NCI-H1694 (cell line): ENCODE measurements around the gene ARHGAP31.

ENCODE experiments used
- DNase-seq: peaks from one replicate; lab custom pipeline; 2025; lab: John Stamatoyannopoulos, UW

The ARHGAP31 gene

GRCh38 chr3:119443179-119443578 lies 149.0 kb downstream of the ARHGAP31 start:
- DNase-seq, result no peak

- no peak for DNase-seq
Measured at GRCh38 chr3:119444590-119444989, 150.4 kb downstream of the ARHGAP31 start.

GRCh38 chr3:119453822-119454221 lies 159.6 kb downstream of the ARHGAP31 start:
- no peak for DNase-seq

GRCh38 chr3:119456469-119456868 lies 162.3 kb downstream of the ARHGAP31 start:
- DNase-seq, result no peak

DNA sequence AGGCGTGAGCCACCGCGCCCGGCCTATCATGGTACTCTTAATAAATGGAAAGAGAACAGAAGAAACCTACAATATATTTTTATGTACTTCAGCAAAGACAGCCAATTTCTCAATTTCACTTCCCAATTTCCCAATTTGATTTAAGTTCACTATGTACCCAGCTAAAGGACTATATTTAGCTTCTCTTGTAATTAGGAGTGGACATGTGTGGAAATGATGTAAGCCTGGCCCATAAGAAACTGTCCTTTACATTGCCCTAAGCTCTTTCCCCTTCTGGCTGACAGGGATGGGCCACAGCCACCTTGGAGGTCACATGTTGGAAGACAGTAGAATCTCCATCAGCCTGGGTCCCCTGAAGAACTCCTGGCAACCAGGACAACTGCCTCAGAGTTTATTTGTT lies 163.1 kb downstream of the ARHGAP31 start:
- DNase-seq, result no peak

DNA sequence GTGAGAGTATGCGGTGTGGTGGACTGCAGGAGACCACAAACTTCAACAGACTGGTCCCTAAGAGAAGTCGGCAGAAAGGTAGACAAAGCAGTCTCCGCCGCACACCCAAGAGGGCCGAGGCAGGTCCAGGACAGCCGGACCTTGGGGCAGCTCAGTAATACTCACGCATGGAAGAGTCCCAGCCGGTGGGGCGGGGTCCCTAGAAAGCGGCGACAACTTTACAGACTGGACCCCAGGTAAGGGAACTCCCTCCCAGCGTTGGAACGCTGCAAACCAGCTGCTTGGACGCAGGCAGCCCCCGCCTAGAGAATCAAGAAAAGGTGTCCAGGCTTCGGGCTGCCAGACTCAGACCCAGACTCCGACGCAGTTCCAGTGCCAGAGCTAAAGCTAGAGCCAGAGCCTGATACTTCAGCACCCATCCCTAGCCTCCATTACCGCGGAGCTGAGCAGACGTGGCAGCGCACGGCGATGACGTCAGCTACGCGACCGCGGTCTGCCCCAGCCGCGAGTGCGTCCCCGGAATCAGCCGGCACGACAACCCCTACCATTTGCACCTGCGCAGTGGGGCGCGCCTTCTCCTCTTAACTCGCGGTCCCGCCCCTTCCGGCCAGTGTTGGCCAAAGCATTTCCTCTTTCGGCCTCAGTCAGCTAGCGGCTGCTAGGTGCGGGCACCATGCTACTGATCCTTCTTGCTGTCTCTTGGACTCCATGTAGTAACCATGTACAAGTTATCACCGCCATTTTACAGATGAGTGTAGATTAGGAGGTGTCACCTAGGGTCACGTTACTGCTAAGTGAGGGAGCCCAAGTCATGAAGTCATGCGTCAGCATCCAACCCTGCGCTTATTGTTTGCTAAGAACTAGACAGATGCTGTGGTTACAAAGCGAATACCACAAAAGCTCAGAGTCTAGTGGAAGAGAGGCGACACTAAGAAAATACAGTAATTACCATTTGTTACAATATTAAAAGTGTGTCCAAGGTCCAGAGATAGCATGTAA lies 169.3 kb downstream of the ARHGAP31 start, which contains the start of gene TMEM39A:
TMEM39A (minus strand) TSS at position 445 of the 999 bp plus-strand sequence. CDS start 1,541 bp downstream, outside the sequence.
- peak; percentile 93 for DNase-seq

- DNase-seq, result no peak
Measured at GRCh38 chr3:119468041-119468440, 173.9 kb downstream of the ARHGAP31 start.

DNA sequence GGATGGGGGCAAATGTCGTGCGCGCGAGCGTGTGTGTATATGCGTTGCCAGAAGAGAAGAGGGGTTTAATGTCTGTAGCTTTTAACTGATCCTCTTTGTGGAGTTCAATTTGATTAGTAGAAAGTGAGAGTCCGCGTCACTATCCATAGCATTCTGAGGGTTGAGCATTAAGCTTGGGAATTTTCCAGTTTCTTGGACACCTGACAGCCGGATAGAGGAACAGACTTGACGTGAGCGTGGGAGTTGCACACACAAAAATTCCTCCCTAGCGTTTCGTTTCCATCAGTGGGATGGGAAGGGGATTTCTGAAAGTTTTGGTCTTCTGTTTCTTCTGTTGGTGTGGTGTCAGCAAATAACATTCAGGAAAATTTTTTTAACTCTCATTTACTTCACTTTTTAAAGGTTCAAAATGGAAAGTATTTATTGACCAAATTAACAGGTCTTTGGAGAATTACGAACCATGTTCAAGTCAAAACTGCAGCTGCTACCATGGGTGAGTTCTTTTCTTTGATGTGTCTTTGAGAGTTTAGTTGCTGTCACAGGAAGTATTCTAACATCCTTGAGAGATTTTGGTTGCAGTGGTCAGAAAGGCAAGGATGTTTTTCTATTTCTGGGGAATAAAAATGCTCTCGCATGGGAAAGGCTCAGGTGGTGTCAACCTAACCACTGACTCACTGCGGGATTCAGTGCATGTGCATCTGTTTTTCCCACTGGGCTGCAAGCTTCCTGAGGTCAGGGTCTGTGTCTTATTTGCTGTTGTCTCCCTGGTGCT lies 175.4 kb downstream of the ARHGAP31 start:
- DNase-seq, result peak; percentile 5
